Astrocyte (in vitro differentiated cells and primary cell): Measurements from ENCODE around the gene GMPS. TPM values are rescaled to one million over a fixed set of nuclear protein-coding genes. Genes with fewer than 3 reads are reported as not detected.
"Not testable (repeated sequence)": the region's sequence is repeated elsewhere in the genome, so short reads cannot be mapped to it uniquely, and the experiment has no call there.

ENCODE experiments used
- DNase-seq: peaks from one replicate; pipeline ENCODE4 v3.0.0-alpha.2; 2010; ENCODE audit warnings: low read depth
- FAIRE-seq: peaks from 2 replicates; lab custom pipeline; 2011; peaks lifted over from hg19 to GRCh38; lab: Jason Lieb, UNC
- H2AFZ ChIP-seq: 2 replicates; pipeline ENCODE4 v1.6.0; 2012; ENCODE audit warnings: low read depth, low read length, inconsistent platforms
- H3K27ac ChIP-seq: 2 replicates; pipeline ENCODE4 v1.5.1; 2011; ENCODE audit warnings: low read depth, low read length, inconsistent platforms
- H3K27me3 ChIP-seq: 2 replicates; pipeline ENCODE4 v1.6.0; 2011; ENCODE audit warnings: low read length, inconsistent platforms; ENCODE audit not compliant: insufficient read depth
- H3K36me3 ChIP-seq: 2 replicates; pipeline ENCODE4 v1.5.1; 2011; ENCODE audit warnings: low read length, inconsistent platforms; ENCODE audit not compliant: insufficient read depth
- H3K4me1 ChIP-seq: 2 replicates; pipeline ENCODE4 v1.5.1; 2011; ENCODE audit warnings: low read length, inconsistent platforms; ENCODE audit not compliant: insufficient read depth
- H3K4me2 ChIP-seq: 2 replicates; pipeline ENCODE4 v1.6.0; 2012; ENCODE audit warnings: low read length, inconsistent platforms
- H3K4me3 ChIP-seq: 2 replicates; pipeline ENCODE4 v1.5.1; 2011; ENCODE audit warnings: low read depth, mild to moderate bottlenecking, low read length, inconsistent platforms; ENCODE audit not compliant: insufficient read depth
- H3K79me2 ChIP-seq: 2 replicates; pipeline ENCODE4 v1.6.0; 2012; ENCODE audit warnings: mild to moderate bottlenecking, low read length, inconsistent platforms; ENCODE audit not compliant: insufficient read depth
- H3K9ac ChIP-seq: 2 replicates; pipeline ENCODE4 v1.6.0; 2012; ENCODE audit warnings: mild to moderate bottlenecking, low read length, inconsistent platforms
- H3K9me3 ChIP-seq: 2 replicates; pipeline ENCODE4 v1.5.1; 2012; ENCODE audit warnings: low read depth, mild to moderate bottlenecking, low read length, inconsistent platforms; ENCODE audit not compliant: insufficient read depth
- H4K20me1 ChIP-seq: 2 replicates; pipeline ENCODE4 v1.6.0; 2012; ENCODE audit warnings: low read length, inconsistent platforms; ENCODE audit not compliant: insufficient read depth
- H3K27ac Mint-ChIP-seq: one replicate; pipeline ENCODE4 v1.8.0; 2021; ENCODE audit warnings: mild to moderate bottlenecking, mixed read lengths; ENCODE audit not compliant: unreplicated experiment
- H3K27me3 Mint-ChIP-seq: one replicate; pipeline ENCODE4 v1.8.0; 2021; ENCODE audit warnings: low read depth, mixed read lengths; ENCODE audit not compliant: unreplicated experiment
- H3K36me3 Mint-ChIP-seq: one replicate; pipeline ENCODE4 v1.8.0; 2021; ENCODE audit warnings: low read depth, mixed read lengths; ENCODE audit not compliant: unreplicated experiment
- H3K4me1 Mint-ChIP-seq: one replicate; pipeline ENCODE4 v1.8.0; 2021; ENCODE audit warnings: low read depth, mixed read lengths; ENCODE audit not compliant: unreplicated experiment
- H3K4me3 Mint-ChIP-seq: one replicate; pipeline ENCODE4 v1.8.0; 2021; ENCODE audit warnings: mild to moderate bottlenecking, moderate library complexity, mixed read lengths; ENCODE audit not compliant: unreplicated experiment
- H3K9me3 Mint-ChIP-seq: one replicate; pipeline ENCODE4 v1.8.0; 2021; ENCODE audit warnings: mild to moderate bottlenecking, mixed read lengths; ENCODE audit not compliant: unreplicated experiment
- EZH2 ChIP-seq: IDR thresholded peaks from 2 replicates; pipeline ENCODE4 v1.6.1; 2012; ENCODE audit warnings: mild to moderate bottlenecking, low read length, inconsistent platforms; ENCODE audit not compliant: insufficient read depth
- total RNA-seq: library from RNA; stranded (reverse); gene quantifications from 2 replicates; pipeline ENCODE4 v1.2.1, GENCODE V29; 2021
- TF ChIP-seq, protein P1 (sequence below): IDR thresholded peaks from 2 replicates; pipeline ENCODE4 v1.5.1; 2011; ENCODE audit warnings: low read depth, mild to moderate bottlenecking, inconsistent platforms, low read length, moderate library complexity; ENCODE audit not compliant: insufficient read depth

GMPS gene
- total RNA-seq, 1 donor from 2014 or later: 58.1 TPM

DNA sequence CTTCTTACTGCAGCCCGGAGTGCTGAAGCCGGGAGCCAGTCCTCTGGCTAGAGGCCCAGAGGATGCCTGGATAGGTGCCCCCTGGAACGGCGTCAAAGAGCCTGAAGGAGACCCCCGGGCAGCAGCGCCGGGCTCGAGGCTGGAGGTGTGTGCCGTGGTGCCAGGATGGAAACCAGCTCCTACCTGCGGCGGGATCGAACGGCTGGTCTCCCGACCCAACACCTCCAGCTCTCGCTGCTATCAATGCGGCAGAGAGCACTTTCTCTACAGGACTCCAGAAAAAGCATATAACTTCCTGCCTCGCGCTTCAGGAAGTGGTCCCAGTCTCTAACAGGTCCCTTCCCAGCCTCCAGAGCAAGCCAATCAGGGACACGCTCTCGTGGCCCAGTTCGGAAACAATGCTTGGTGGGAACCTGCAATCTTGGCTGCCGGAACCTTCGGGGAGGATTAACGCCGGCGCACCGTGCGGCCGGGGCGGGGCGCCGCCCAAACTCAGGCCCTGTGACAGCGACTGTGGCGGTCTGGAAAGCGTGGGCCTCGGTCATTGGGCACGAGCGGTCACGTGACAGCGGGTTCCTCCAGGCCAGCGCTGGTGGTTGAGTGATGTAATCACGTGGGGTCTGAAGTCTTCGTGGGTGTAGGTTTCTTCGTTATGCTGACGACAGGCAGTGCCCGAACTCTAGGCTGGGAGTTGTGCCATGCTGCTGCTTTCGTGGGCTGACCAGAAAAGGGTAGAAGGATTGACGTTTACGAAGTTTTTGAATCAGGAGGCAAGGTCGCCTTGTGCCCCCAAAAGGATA is 16.1 kb upstream of the GMPS start, which contains the start of gene SLC33A1:
Gene SLC33A1, minus strand, starts transcription at position 287 of the 800 bp plus-strand sequence. CDS start 430 bp downstream, outside the sequence.
- Histone ChIP-seq H3K27ac (peak within 1 kb of the TSS; percentile 93), H3K36me3 (no peaks in the 10 kb centered on the region), H3K9me3 (no peaks in the 10 kb centered on the region), H3K4me3 (peak within 1 kb of the TSS; percentile 87), H3K27me3 (no peaks in the 10 kb centered on the region), H3K4me1 (peaks cover 5% of the 10 kb centered on the region), H4K20me1 (peaks cover 31% of the 10 kb centered on the region), H3K9ac (peak within 1 kb of the TSS; percentile 94), H3K79me2 (peaks cover 46% of the 10 kb centered on the region), H3K4me2 (peak within 1 kb of the TSS; percentile 83), H2AFZ (peak within 1 kb of the TSS; percentile 86)
- DNase-seq: peak; percentile 98
- H3K9me3 Mint-ChIP-seq: peaks cover 5% of the 10 kb centered on the region
- TF ChIP-seq EZH2: no peak
- TF ChIP-seq, protein P1, sequence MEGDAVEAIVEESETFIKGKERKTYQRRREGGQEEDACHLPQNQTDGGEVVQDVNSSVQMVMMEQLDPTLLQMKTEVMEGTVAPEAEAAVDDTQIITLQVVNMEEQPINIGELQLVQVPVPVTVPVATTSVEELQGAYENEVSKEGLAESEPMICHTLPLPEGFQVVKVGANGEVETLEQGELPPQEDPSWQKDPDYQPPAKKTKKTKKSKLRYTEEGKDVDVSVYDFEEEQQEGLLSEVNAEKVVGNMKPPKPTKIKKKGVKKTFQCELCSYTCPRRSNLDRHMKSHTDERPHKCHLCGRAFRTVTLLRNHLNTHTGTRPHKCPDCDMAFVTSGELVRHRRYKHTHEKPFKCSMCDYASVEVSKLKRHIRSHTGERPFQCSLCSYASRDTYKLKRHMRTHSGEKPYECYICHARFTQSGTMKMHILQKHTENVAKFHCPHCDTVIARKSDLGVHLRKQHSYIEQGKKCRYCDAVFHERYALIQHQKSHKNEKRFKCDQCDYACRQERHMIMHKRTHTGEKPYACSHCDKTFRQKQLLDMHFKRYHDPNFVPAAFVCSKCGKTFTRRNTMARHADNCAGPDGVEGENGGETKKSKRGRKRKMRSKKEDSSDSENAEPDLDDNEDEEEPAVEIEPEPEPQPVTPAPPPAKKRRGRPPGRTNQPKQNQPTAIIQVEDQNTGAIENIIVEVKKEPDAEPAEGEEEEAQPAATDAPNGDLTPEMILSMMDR: no peak
- H3K27me3 Mint-ChIP-seq: no peaks in the 10 kb centered on the region
- H3K4me3 Mint-ChIP-seq: peak within 1 kb of the TSS; percentile 97
- H3K4me1 Mint-ChIP-seq: peaks cover 12% of the 10 kb centered on the region
- H3K36me3 Mint-ChIP-seq: peaks cover 5% of the 10 kb centered on the region
- peak within 1 kb of the TSS; percentile 99 for H3K27ac Mint-ChIP-seq
- FAIRE-seq: peak; percentile 50

GRCh38 chr3:155859859-155860258 is 10.6 kb upstream of the GMPS start:
- no peak overlapping the region for H3K4me3 ChIP-seq
- H3K4me1 ChIP-seq: peaks cover 2% of the 10 kb centered on the region
- no peak for TF ChIP-seq EZH2
- TF ChIP-seq, protein P1: peak; percentile 24
- H2AFZ ChIP-seq: peak overlapping the region; percentile 35
- peaks cover 5% of the 10 kb centered on the region for H3K9me3 Mint-ChIP-seq
- H3K36me3 Mint-ChIP-seq: peaks cover 2% of the 10 kb centered on the region
- no peaks in the 10 kb centered on the region for H3K79me2 ChIP-seq
- no peak overlapping the region for H3K27ac Mint-ChIP-seq
- no peaks in the 10 kb centered on the region for H3K9me3 ChIP-seq
- no peaks in the 10 kb centered on the region for H4K20me1 ChIP-seq
- H3K4me2 ChIP-seq: no peak overlapping the region
- no peaks in the 10 kb centered on the region for H3K4me1 Mint-ChIP-seq
- FAIRE-seq (no peak), DNase-seq (no peak)
- H3K9ac ChIP-seq: no peak overlapping the region
- no peak overlapping the region for H3K4me3 Mint-ChIP-seq
- H3K36me3 ChIP-seq: no peaks in the 10 kb centered on the region
- H3K27ac ChIP-seq: no peak overlapping the region
- H3K27me3 Mint-ChIP-seq: no peaks in the 10 kb centered on the region
- H3K27me3 ChIP-seq: no peaks in the 10 kb centered on the region

GRCh38 chr3:155860424-155860823 is 10.0 kb upstream of the GMPS start:
- H2AFZ ChIP-seq, H3K4me1 Mint-ChIP-seq, DNase-seq, H3K4me1 ChIP-seq, H3K9me3 ChIP-seq, H3K9me3 Mint-ChIP-seq, FAIRE-seq, H3K27me3 Mint-ChIP-seq, H3K9ac ChIP-seq, H3K4me3 Mint-ChIP-seq, H3K4me2 ChIP-seq, H3K27me3 ChIP-seq, H3K36me3 Mint-ChIP-seq, H4K20me1 ChIP-seq, H3K36me3 ChIP-seq, H3K79me2 ChIP-seq, H3K27ac Mint-ChIP-seq, H3K4me3 ChIP-seq, H3K27ac ChIP-seq: not testable (repeated sequence)
